Gastroesophageal sphincter (tissue), 3 donors: ENCODE measurements around the gene KRTAP5-8.

Source experiments
- CTCF ChIP-seq, 4 experiments: fragments of 200-600 bp in 2 of 4; fragments of 450-650 bp in 2 of 4; sonication (generic) in 1 of 4; IDR thresholded peaks; one replicate each; pipeline ENCODE4 v1.5.1; 2017 to 2019; ENCODE audit warnings: antibody characterized with exemption in 4 of 4, mild to moderate bottlenecking in 2 of 4, moderate library complexity in 2 of 4
- POLR2A ChIP-seq, 2 donors: fragments of 450-650 bp; IDR thresholded peaks; one replicate each; pipeline ENCODE4 v1.6.1; 2017; ENCODE audit warnings: antibody characterized with exemption in 2 of 2, mild to moderate bottlenecking in 2 of 2, moderate library complexity in 1 of 2

GRCh38 chr11:71548716-71549151, 10.9 kb downstream of the KRTAP5-8 start:
- TF ChIP-seq CTCF (IDR thresholded peaks at IDR 0.05): no peak
- no peak for TF ChIP-seq POLR2A (IDR thresholded peaks at IDR 0.05)
